Loucy (cell line): ENCODE results near the gene FAM181A.

Experiments used
- H2AFZ ChIP-seq: fragments of 200-600 bp; sonication (generic); 2 replicates; pipeline ENCODE4 v1.6.0; 2016; ENCODE audit warnings: antibody characterized with exemption, mild to moderate bottlenecking, low read length, moderate library complexity
- H3F3A ChIP-seq: fragments of 200-600 bp; 2 replicates; pipeline ENCODE4 v1.6.0; 2016; ENCODE audit warnings: antibody characterized with exemption, low read depth, mild to moderate bottlenecking
- H3K27me3 ChIP-seq: fragments of 200-600 bp; sonication (generic); 2 replicates; pipeline ENCODE4 v1.6.1; 2014; ENCODE audit warnings: low read length, mild to moderate bottlenecking; ENCODE audit not compliant: insufficient read depth, poor library complexity, severe bottlenecking
- H3K36me3 ChIP-seq: fragments of 200-600 bp; sonication (generic); 2 replicates; pipeline ENCODE4 v1.6.1; 2016; ENCODE audit warnings: low read length; ENCODE audit not compliant: insufficient read depth
- H3K4me1 ChIP-seq: fragments of 200-600 bp; sonication (generic); 2 replicates; pipeline ENCODE4 v1.5.1; 2014; ENCODE audit warnings: low read length, mild to moderate bottlenecking; ENCODE audit not compliant: insufficient read depth, poor library complexity, severe bottlenecking
- H3K4me2 ChIP-seq: fragments of 200-600 bp; sonication (generic); 2 replicates; pipeline ENCODE4 v1.6.0; 2014; ENCODE audit warnings: antibody characterized with exemption, low read length, low read depth, mild to moderate bottlenecking; ENCODE audit not compliant: poor library complexity, severe bottlenecking
- H3K4me3 ChIP-seq: fragments of 200-600 bp; sonication (generic); 2 replicates; pipeline ENCODE4 v1.5.1; 2014; ENCODE audit warnings: low read length, mild to moderate bottlenecking, mixed read lengths; ENCODE audit not compliant: poor library complexity, severe bottlenecking
- H3K79me2 ChIP-seq: fragments of 200-600 bp; sonication (generic); 2 replicates; pipeline ENCODE4 v1.6.1; 2014; ENCODE audit warnings: low read length; ENCODE audit not compliant: insufficient read depth
- H3K9ac ChIP-seq: fragments of 200-600 bp; sonication (generic); 2 replicates; pipeline ENCODE4 v1.6.0; 2014; ENCODE audit warnings: mild to moderate bottlenecking, low read depth, low read length, moderate library complexity; ENCODE audit not compliant: poor library complexity, severe bottlenecking
- H3K9me2 ChIP-seq: fragments of 200-600 bp; sonication (generic); replicated peaks from 2 replicates; pipeline ENCODE4 v1.6.1; 2016; ENCODE audit warnings: low read depth, low read length, mixed read lengths
- H3K9me3 ChIP-seq: fragments of 200-600 bp; sonication (generic); 2 replicates; pipeline ENCODE4 v1.6.1; 2014; ENCODE audit warnings: mild to moderate bottlenecking, antibody characterized with exemption, low read length, low read depth; ENCODE audit not compliant: insufficient read depth
- H4K20me1 ChIP-seq: fragments of 200-600 bp; sonication (generic); 2 replicates; pipeline ENCODE4 v1.6.0; 2014; ENCODE audit warnings: antibody characterized with exemption, low read length, mild to moderate bottlenecking; ENCODE audit not compliant: insufficient read depth, poor library complexity, severe bottlenecking
- EZH2phosphoT487 ChIP-seq: fragments of 200-600 bp; IDR thresholded peaks from 2 replicates; pipeline ENCODE4 v1.6.1; 2018; ENCODE audit warnings: antibody characterized with exemption, mild to moderate bottlenecking, moderate library complexity, borderline replicate concordance
- TF ChIP-seq, protein P1 (sequence below): fragments of 200-600 bp; sonication (generic); conservative IDR thresholded peaks from 2 replicates; pipeline ENCODE4 v1.5.1; 2014; ENCODE audit warnings: mild to moderate bottlenecking, antibody characterized with exemption, low read length

The FAM181A gene

DNA sequence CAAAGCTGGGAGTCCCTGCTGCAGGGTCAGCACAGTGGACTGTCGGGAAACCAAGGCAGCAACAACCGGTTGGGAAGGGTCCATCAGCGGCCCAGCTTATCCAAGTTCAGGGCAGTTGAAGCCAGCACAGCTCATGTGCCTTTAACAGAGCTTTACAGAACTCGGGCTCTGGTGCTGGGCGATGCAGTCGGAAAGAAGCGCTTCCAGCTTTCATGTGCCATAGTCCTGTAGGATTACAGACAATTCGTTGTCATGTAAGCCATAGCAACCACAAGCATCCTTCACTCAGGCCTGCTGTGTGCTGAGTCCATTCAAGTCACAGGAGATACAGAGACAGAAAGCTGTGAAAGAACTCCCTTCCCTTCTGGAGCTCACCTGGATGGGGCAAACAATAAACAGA is 3.5 kb upstream of the FAM181A start:
- H3K36me3 ChIP-seq = no peaks in the 10 kb centered on the region
- H3K4me2 ChIP-seq = no peak overlapping the region
- H3K9ac ChIP-seq = no peak overlapping the region
- no peak for TF ChIP-seq EZH2phosphoT487
- TF ChIP-seq, protein P1, sequence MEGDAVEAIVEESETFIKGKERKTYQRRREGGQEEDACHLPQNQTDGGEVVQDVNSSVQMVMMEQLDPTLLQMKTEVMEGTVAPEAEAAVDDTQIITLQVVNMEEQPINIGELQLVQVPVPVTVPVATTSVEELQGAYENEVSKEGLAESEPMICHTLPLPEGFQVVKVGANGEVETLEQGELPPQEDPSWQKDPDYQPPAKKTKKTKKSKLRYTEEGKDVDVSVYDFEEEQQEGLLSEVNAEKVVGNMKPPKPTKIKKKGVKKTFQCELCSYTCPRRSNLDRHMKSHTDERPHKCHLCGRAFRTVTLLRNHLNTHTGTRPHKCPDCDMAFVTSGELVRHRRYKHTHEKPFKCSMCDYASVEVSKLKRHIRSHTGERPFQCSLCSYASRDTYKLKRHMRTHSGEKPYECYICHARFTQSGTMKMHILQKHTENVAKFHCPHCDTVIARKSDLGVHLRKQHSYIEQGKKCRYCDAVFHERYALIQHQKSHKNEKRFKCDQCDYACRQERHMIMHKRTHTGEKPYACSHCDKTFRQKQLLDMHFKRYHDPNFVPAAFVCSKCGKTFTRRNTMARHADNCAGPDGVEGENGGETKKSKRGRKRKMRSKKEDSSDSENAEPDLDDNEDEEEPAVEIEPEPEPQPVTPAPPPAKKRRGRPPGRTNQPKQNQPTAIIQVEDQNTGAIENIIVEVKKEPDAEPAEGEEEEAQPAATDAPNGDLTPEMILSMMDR = no peak
- H2AFZ ChIP-seq = no peak overlapping the region
- no peaks in the 10 kb centered on the region for H3F3A ChIP-seq
- H3K4me1 ChIP-seq = no peaks in the 10 kb centered on the region
- no peaks in the 10 kb centered on the region for H3K27me3 ChIP-seq
- H3K9me2 ChIP-seq = no peaks in the 10 kb centered on the region
- no peaks in the 10 kb centered on the region for H3K9me3 ChIP-seq
- no peaks in the 10 kb centered on the region for H3K79me2 ChIP-seq
- no peaks in the 10 kb centered on the region for H4K20me1 ChIP-seq
- no peak overlapping the region for H3K4me3 ChIP-seq

DNA sequence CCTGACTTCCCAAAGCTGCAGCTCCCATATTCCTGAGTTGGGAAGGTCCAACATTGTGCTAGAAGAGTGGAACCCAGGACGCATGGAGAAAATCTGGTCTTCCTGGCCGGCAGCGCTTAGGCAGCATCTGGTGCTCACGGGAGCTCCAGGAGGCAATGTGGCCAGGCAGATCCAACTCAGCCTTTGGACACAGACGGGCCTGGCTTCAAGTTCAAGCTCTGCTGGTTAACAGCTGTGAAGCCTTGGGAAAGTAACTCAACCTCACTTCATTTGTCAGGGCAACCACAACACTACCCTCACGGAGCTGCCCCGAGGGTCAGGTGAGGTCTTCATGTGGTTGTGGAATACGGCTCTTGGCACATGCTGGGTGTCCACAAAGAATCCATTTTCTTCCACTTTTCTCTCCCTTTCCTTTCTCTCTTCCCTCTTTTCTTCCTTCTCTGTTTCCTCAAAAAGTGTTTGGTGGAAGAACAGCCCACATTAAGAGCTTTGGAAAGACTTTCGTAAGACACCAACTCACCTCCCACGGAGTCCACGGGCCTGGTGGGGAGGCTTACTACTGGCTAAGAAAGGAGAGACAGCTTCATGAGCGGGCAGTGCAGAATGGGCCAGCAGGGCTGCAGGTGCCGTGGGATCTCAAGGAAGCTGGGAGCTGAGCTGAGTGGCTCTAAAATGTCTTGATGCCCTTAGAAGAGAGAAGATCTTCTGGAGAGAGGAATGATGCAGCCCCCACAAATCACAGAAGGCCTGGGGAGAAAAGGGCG is 2.4 kb upstream of the FAM181A start:
- no peaks in the 10 kb centered on the region for H3K9me2 ChIP-seq
- H3K36me3 ChIP-seq = no peaks in the 10 kb centered on the region
- no peaks in the 10 kb centered on the region for H3K27me3 ChIP-seq
- no peaks in the 10 kb centered on the region for H3K9me3 ChIP-seq
- H2AFZ ChIP-seq = no peak overlapping the region
- H3K4me1 ChIP-seq = no peaks in the 10 kb centered on the region
- H3K79me2 ChIP-seq = no peaks in the 10 kb centered on the region
- H3K4me2 ChIP-seq = no peak overlapping the region
- no peaks in the 10 kb centered on the region for H4K20me1 ChIP-seq
- TF ChIP-seq EZH2phosphoT487 = no peak
- TF ChIP-seq, protein P1 = no peak
- no peak overlapping the region for H3K4me3 ChIP-seq
- H3K9ac ChIP-seq = no peak overlapping the region
- no peaks in the 10 kb centered on the region for H3F3A ChIP-seq

- Histone ChIP-seq H3K4me3 (no peak overlapping the region), H3F3A (no peaks in the 10 kb centered on the region), H3K79me2 (no peaks in the 10 kb centered on the region), H3K27me3 (no peaks in the 10 kb centered on the region), H3K4me1 (no peaks in the 10 kb centered on the region), H3K9me2 (no peaks in the 10 kb centered on the region), H2AFZ (no peak overlapping the region), H3K9ac (no peak overlapping the region), H3K4me2 (no peak overlapping the region), H4K20me1 (no peaks in the 10 kb centered on the region), H3K9me3 (no peaks in the 10 kb centered on the region), H3K36me3 (no peaks in the 10 kb centered on the region)
- TF ChIP-seq EZH2phosphoT487 = no peak
- TF ChIP-seq, protein P1 = no peak
These were observed 1.7 kb upstream of the FAM181A start for GRCh38 chr14:93925374-93925895.
